HuH-7 (cell line): ENCODE data around the gene GCSAM.
"Not testable (repeated sequence)": the region's sequence is repeated elsewhere in the genome, so short reads cannot be mapped to it uniquely, and the experiment has no call there.

Source experiments
- DNase-seq: peaks from one replicate; pipeline ENCODE4 v3.0.0; 2011; ENCODE audit warnings: low spot score

GCSAM gene

GRCh38 chr3:112072387-112073060 lies 60.5 kb downstream of the GCSAM start:
- DNase-seq = not testable (repeated sequence)
